ENCODE results near the gene GFRA4. TPM values are rescaled to one million over a fixed set of nuclear protein-coding genes. Genes with fewer than 3 reads are reported as not detected.

GFRA4 gene
- total RNA-seq, 2 experiments from 2014 or later: not detected

DNA sequence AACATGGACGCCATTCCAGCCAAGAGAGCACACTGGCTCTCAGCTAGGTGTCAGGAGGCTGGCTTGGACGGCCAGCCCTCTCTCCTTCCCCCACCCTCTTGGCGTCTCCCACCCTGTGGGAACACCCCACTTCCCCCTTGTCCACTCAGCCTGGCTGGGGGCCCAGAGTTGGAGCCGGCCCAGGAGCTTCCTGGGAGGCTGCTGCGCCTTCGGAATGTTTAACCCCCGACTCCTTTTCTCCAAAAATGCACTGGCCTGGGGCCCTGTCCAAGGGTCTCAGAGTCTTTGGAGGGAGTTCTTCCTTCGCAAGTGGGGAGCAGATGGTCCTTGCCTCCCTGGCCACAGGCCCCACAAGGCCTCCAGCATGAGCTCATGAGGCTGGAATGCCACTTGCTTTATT is 14.5 kb upstream of the GFRA4 start:
- no peak overlapping the region for H3K27ac Mint-ChIP-seq
- no peak for DNase-seq
- no peaks in the 10 kb centered on the region for H3K9me3 Mint-ChIP-seq
- no peaks in the 10 kb centered on the region for H3K36me3 Mint-ChIP-seq (ENCODE audit: low read depth)
- peaks cover 6% of the 10 kb centered on the region for H3K4me1 Mint-ChIP-seq
- ChIA-PET POLR2A (no interaction called here), CTCF (interaction anchor here (1.0 to 2.4 kb wide), 6 partner anchors 12 to 90 kb away, joined by 3 to 10 read pairs (median 5); partner anchors contain the start of gene ADISSP)
- H3K27me3 Mint-ChIP-seq: peaks cover 56% of the 10 kb centered on the region
- H3K4me3 Mint-ChIP-seq: no peak overlapping the region

DNA sequence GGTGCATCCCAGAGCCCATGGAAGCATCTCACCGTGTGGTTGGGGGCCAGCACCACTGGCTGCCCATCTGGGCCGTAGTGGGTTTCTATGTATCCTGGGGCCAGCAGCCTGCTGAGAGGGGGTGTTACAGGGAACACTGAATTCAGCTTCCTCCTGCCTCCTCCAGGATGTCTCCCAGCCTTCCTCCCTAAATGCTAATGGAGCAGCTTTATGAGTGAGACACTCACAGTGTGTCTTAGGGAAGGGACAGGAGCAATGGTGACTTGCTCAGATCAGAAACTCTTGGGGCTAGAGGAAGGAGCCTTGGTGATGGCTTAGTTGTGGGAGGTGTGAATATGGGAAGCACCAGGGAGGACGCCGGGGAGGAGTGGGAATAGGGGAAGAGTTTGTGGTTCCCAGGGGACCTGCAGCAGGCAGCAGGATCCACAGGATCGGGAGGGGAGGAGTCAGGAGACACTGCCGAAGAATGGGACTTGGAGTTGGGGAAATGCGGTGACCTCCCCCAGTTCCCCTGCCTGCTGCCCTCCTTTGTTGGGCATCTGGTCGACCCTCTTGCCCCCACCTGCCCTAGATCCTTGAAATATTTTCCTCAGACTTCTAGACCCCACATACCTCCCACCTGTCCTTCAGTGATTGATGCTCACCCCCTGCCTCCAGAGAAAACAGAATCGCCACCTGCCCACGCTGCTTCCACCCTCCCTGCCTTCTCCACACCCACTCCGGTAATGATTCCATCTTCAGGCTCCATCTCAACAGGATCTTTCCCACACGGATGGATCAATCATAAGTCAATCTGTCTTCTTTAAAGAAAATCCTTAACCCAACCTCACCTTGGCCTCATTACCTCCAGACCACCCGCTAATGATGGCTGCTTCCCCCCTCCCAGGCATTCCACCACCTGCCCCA is 12.0 kb upstream of the GFRA4 start:
- no peaks in the 10 kb centered on the region for H3K36me3 Mint-ChIP-seq (ENCODE audit: low read depth)
- POLR2A ChIA-PET: no interaction called here

DNA sequence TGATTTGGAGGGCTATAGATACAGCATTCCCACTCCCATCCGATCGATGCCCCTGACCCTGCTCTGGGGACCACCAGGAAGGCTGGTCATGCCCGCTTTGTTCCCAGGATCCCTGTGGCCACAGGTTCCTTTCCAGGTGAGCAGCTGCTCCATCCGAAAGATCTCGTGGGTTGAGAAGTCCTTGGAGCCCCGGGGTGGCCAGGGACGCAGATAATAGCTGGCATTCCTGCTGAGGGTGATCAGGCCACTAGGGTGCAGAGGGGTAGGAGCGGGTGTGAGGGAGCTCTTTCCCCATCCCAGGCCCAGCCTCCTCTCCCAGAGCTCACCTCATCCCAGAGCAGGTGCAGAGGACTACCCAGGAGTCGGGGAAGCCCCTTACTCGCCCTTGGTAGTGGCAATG is 11.2 kb upstream of the GFRA4 start:
- no peak for DNase-seq
- POLR2A ChIA-PET: no interaction called here
- Mint-ChIP-seq H3K4me1 (peaks cover 6% of the 10 kb centered on the region), H3K27me3 (peaks cover 60% of the 10 kb centered on the region), H3K9me3 (no peaks in the 10 kb centered on the region), H3K4me3 (no peak overlapping the region), H3K36me3 (ENCODE audit: low read depth) (no peaks in the 10 kb centered on the region), H3K27ac (no peak overlapping the region)
- CTCF ChIA-PET: interaction anchor here (0.5 to 1.1 kb wide), 3 partner anchors 31 to 73 kb away, joined by 3 to 6 read pairs (median 4); no protein-coding TSS in a partner anchor

More for the DNA sequence above, 12.0 kb upstream of the GFRA4 start:
- Mint-ChIP-seq H3K4me3 (no peak overlapping the region), H3K27me3 (peaks cover 56% of the 10 kb centered on the region), H3K4me1 (peaks cover 6% of the 10 kb centered on the region), H3K9me3 (no peaks in the 10 kb centered on the region), H3K27ac (no peak overlapping the region)
- CTCF ChIA-PET: interaction anchor here (0.9 to 2.4 kb wide), 8 partner anchors 11 to 74 kb away, joined by 3 to 10 read pairs (median 4); no protein-coding TSS in a partner anchor
- DNase-seq: no peak

DNA sequence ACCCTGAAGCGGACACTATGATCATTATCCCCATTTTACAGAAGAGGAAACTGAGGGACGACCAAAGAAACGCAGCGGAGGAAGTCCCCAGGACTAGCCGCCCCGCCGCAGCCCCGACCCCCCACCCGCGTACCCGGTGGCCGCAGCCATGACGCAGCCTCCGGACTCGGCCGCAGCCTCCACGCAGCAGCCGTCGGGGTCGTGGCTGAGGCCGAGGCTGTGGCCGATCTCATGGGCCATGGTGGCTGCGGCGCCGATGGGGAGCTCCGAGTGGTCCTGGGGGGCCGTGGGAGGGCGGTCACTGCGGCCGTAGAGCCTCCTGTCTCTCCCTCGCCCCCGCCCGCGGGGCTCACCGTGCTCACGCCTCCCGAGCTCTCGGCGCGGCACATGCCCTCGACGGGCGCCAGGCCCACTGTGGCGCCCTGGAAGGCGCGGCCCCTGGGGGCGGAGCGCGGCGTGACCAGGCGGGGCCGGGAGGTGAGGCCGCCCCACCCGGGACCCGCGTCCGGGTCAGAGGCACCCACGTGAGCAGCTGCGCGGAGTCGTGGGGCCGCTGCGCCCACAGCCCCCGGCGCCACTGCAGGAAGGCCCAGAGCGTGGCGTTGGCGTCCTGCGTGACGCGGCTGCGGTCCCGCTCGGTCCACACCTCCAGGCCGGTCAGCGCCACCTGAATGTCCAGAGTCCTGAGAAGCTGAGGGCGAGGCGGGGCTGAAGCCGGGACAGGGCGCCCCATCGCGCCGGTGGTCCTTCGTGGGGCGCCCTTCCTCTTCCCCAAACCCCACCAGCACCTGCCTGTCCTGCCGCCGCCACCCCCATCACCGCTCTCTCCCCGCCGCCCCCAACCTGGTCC is 10.2 kb upstream of the GFRA4 start:
- peaks cover 6% of the 10 kb centered on the region for H3K4me1 Mint-ChIP-seq
- ChIA-PET POLR2A (no interaction called here), CTCF (interaction anchor here (1.3 to 1.4 kb wide), 2 partner anchors 11 to 37 kb away, joined by 4 to 6 read pairs; no protein-coding TSS in a partner anchor)
- H3K27ac Mint-ChIP-seq: no peak overlapping the region
- DNase-seq: no peak
- H3K9me3 Mint-ChIP-seq: no peaks in the 10 kb centered on the region
- H3K36me3 Mint-ChIP-seq (ENCODE audit: low read depth): no peaks in the 10 kb centered on the region
- H3K4me3 Mint-ChIP-seq: no peak overlapping the region
- H3K27me3 Mint-ChIP-seq: peaks cover 58% of the 10 kb centered on the region

DNA sequence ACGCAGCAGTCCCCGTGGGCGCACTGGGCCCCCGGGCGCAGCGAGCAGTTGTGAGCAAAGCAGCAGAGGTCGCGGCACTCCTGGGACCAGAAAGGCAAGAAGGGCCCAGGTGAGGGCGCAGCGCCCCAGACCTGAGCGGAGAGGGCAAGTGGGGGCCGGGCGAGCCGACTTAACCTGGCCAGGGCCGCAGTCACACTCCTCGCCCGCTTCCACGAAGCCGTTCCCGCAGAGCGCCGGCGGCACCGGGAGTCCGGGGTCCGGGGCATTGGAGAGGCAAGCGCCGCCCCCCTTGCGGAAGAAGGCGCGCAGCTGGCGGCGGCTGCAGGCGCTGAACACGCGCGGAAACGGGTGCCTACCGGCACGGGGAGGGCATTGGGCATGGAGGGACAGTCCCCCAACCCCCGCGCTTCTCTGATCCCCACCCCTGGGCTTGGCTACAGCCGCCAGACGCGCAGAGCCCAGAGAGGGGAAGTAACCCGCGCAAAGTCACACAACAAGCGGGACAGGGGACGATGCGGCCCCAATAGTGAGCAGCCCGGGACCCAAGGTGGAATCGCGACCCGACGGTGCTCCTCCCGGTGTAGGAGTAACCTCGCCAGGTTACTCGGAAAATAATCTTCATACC is 9.5 kb upstream of the GFRA4 start:
- peaks cover 61% of the 10 kb centered on the region for H3K27me3 Mint-ChIP-seq
- H3K36me3 Mint-ChIP-seq (ENCODE audit: low read depth): no peaks in the 10 kb centered on the region
- H3K4me3 Mint-ChIP-seq: no peak overlapping the region
- H3K4me1 Mint-ChIP-seq: peaks cover 6% of the 10 kb centered on the region
- H3K9me3 Mint-ChIP-seq: no peaks in the 10 kb centered on the region
- H3K27ac Mint-ChIP-seq: no peak overlapping the region
- no peak for DNase-seq
- POLR2A ChIA-PET: no interaction called here
- CTCF ChIA-PET: interaction anchor here (0.5 to 1.4 kb wide), 3 partner anchors 12 to 208 kb away, joined by 3 to 6 read pairs (median 4); no protein-coding TSS in a partner anchor

DNA sequence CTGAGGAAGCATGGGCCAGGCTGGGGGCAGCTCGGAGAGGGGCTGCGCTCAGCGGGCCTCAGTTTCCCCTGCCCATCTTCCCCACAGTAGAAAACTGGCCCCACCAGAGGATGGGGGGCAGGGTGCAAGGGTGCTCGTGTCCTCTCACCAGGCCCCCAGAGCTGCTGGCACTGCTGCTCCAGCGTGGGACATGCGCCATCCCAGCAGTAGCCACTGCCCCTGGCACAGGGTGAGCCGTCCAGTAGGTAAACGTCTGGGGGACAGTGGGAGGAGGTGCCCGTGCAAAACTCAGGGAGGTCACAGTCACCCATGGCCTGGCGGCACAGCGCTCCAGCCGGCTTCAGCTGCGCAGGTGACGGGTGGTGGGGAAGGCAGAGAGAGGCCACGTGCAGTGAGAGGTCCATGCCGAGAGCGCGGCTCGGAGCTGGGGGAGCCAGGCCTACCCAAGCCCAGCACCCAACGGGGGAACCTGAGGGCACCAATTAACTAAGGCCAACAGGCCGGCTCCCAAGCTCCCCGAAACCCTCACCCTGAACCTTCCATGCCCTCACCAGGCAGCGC is 8.9 kb upstream of the GFRA4 start:
- H3K27me3 Mint-ChIP-seq: peaks cover 66% of the 10 kb centered on the region
- CTCF ChIA-PET: interaction anchor here (0.5 to 1.3 kb wide), 2 partner anchors 13 to 208 kb away, joined by 3 to 4 read pairs; no protein-coding TSS in a partner anchor

DNA sequence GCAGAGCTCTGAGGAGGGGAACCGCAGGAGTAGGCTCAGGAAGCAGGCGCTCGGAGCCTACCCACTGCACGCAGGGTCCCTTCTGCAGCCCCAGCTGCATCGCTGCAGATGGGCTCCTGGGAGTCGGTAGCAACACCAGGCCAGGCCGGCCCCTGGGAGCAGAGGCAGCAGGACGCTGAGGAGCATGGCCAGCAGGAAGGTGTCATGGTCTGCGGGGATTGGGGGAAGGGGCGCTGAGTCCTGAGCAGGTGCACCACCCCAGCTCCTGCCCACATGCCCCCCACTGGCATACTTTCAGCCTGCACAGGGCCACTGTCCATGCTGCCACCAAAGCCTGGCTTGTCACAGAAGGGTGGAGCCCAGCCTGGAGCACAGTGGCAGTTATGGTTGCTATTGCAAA is 7.7 kb upstream of the GFRA4 start:
- POLR2A ChIA-PET: no interaction called here
- H3K4me3 Mint-ChIP-seq: no peak overlapping the region
- CTCF ChIA-PET: interaction anchor here (1.1 kb wide), 1 partner anchor 40 kb away, joined by 4 read pairs; no protein-coding TSS in a partner anchor

More for the DNA sequence above, 8.9 kb upstream of the GFRA4 start:
- no peaks in the 10 kb centered on the region for H3K36me3 Mint-ChIP-seq (ENCODE audit: low read depth)
- POLR2A ChIA-PET: no interaction called here
- H3K4me3 Mint-ChIP-seq: no peak overlapping the region
- H3K4me1 Mint-ChIP-seq: peaks cover 10% of the 10 kb centered on the region
- no peak overlapping the region for H3K27ac Mint-ChIP-seq
- H3K9me3 Mint-ChIP-seq: no peaks in the 10 kb centered on the region
- no peak for DNase-seq

DNA sequence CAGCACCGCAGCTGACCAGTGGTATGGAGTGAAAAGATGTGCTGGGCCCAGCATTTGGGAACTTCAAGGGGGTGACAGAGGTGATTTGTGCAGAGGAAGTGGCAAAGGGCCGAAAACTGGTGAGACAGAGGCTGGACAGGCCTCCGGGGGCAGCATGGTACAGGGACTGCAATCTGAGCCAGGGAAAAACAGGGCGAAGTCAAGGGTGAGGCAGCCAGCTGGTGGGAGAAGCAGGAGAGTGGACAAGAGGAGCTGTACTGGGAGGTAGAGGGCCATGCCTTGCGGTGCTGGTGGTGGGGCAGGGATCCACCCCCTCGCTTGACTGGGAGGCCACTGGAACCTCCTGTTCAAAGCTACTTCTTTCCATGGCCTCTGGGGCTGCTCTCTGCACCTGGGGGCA is 7.3 kb upstream of the GFRA4 start:
- no peaks in the 10 kb centered on the region for H3K36me3 Mint-ChIP-seq (ENCODE audit: low read depth)
- CTCF ChIA-PET: interaction anchor here (1.1 kb wide), 1 partner anchor 40 kb away, joined by 4 read pairs; no protein-coding TSS in a partner anchor
- POLR2A ChIA-PET: no interaction called here
- H3K27ac Mint-ChIP-seq: no peak overlapping the region
- H3K4me1 Mint-ChIP-seq: peaks cover 20% of the 10 kb centered on the region
- H3K27me3 Mint-ChIP-seq: peaks cover 59% of the 10 kb centered on the region
- H3K9me3 Mint-ChIP-seq: no peaks in the 10 kb centered on the region
- no peak overlapping the region for H3K4me3 Mint-ChIP-seq
- no peak for DNase-seq

More for the DNA sequence above, 7.7 kb upstream of the GFRA4 start:
- H3K27me3 Mint-ChIP-seq: peaks cover 63% of the 10 kb centered on the region
- H3K27ac Mint-ChIP-seq: no peak overlapping the region
- H3K36me3 Mint-ChIP-seq (ENCODE audit: low read depth): no peaks in the 10 kb centered on the region
- H3K9me3 Mint-ChIP-seq: no peaks in the 10 kb centered on the region
- DNase-seq: no peak
- H3K4me1 Mint-ChIP-seq: peaks cover 15% of the 10 kb centered on the region

DNA sequence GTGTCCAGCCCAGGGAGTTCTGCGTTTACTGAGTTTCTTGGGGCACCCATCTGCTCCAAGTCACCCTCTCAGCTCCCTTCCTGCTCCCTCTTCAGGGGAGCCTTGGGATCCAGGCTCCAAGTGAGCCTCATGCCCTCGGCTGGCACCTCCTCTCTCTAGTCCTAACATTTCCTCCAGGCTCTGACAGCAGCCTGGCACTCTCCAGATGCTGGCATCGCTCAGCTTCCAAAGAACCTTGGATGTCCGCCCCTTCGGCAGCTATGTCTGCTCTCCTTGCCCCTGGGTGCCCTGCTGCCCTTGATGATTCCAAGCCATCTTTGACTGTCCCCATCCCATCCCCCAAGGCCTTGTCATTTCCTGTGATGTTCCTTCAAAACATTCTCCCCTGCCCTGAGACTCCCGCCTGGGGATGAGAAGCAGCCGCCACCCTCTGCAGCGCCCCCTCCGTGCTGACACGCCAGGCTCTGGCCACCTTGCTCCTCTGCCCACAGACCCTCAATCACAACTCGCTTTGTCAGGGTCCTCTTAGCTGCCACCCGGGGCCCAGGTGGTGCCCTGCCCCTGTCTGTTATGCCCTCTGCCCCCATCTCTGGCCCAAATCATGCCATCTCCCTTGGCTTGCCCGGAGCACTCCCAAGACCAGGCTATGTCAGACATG is 6.6 kb upstream of the GFRA4 start:
- no peaks in the 10 kb centered on the region for H3K36me3 Mint-ChIP-seq (ENCODE audit: low read depth)
- no peak overlapping the region for H3K4me3 Mint-ChIP-seq
- POLR2A ChIA-PET: no interaction called here
- H3K9me3 Mint-ChIP-seq: no peaks in the 10 kb centered on the region
- CTCF ChIA-PET: interaction anchor here (1.1 to 2.1 kb wide), 2 partner anchors 10 to 41 kb away, joined by 4 to 5 read pairs; no protein-coding TSS in a partner anchor
- no peak for DNase-seq
- no peak overlapping the region for H3K27ac Mint-ChIP-seq
- peaks cover 52% of the 10 kb centered on the region for H3K27me3 Mint-ChIP-seq
- peaks cover 26% of the 10 kb centered on the region for H3K4me1 Mint-ChIP-seq

DNA sequence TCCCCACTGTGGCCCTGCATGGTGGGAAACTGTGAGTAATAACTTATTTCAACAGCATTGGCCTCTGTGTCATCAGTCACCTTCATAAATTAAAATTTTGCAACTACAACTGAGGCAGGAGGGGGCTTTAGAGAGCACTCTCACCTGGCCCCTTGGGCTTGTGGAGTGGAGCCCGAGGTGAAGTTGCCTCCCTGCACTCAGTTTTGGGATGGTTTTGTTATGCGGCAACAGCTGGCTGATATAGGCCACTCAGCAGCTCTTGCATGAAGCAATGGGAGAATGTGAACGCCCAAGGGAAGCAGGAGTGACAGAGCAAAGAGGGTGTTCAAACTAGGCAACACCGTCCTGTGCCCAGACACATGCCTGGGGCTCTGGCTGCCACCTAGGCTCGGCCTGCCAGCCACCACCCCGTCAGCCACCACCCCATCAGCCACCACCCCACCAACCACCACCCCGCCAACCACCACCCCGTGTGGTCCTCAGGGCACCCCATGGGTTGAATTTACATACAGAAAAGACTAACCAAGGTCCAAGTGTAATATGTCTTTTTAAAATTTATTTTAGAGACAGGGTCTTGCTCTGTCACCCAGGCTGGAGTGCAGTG is 4.3 kb upstream of the GFRA4 start:
- H3K27me3 Mint-ChIP-seq: peaks cover 58% of the 10 kb centered on the region
- CTCF ChIA-PET: interaction anchor here (1.0 to 2.1 kb wide), 3 partner anchors 9 to 111 kb away, joined by 3 to 9 read pairs (median 3); no protein-coding TSS in a partner anchor
- no peaks in the 10 kb centered on the region for H3K36me3 Mint-ChIP-seq (ENCODE audit: low read depth)
- H3K4me1 Mint-ChIP-seq: peaks cover 23% of the 10 kb centered on the region
- H3K4me3 Mint-ChIP-seq: no peak overlapping the region
- POLR2A ChIA-PET: no interaction called here
- H3K9me3 Mint-ChIP-seq: no peaks in the 10 kb centered on the region
- H3K27ac Mint-ChIP-seq: no peak overlapping the region
- DNase-seq: no peak

DNA sequence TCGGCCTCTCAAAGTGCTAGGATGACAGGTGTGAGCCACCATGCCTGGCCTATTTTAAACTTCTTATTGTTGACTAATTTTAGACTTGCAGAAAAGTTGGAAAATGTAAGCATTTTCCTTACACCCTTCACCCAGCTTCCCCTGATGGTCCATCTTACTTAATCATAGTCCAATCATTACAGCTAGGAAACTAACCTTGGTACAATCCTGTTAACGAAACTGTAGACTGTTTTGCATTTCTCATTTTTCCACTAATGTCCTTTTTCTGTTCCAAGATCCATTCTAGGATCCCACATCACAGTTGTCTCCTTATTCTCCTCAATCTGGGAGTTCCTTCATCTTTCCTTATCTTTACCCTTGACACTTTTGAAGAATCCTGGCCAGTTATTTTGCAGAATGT is 659 bp upstream of the GFRA4 start:
- Mint-ChIP-seq H3K4me3 (no peak overlapping the region), H3K27ac (no peak overlapping the region), H3K27me3 (peaks cover 57% of the 10 kb centered on the region), H3K36me3 (ENCODE audit: low read depth) (no peaks in the 10 kb centered on the region), H3K9me3 (no peaks in the 10 kb centered on the region), H3K4me1 (peaks cover 35% of the 10 kb centered on the region)
- ChIA-PET POLR2A (no interaction called here), CTCF (no interaction called here)
- no peak for DNase-seq

Data from activated CD4-positive, alpha-beta T cell treated with anti-CD3 and anti-CD28 coated beads, Interleukin-2, amount 10 ng/mL, durations not matched to agents 7 days and 5 days (primary cell).